ENCODE results near the gene MYBBP1A.
"Not testable (repeated sequence)": the region's sequence is repeated elsewhere in the genome, so short reads cannot be mapped to it uniquely, and the experiment has no call there.

MYBBP1A gene

GRCh38 chr17:4590042-4590441, 34.9 kb upstream of the MYBBP1A start:
- not testable (repeated sequence) for DNase-seq

GRCh38 chr17:4588898-4589625, 33.9 kb upstream of the MYBBP1A start:
- no peak for DNase-seq

GRCh38 chr17:4588391-4588790, 33.2 kb upstream of the MYBBP1A start:
- DNase-seq = no peak

GRCh38 chr17:4587803-4588202, 32.6 kb upstream of the MYBBP1A start:
- DNase-seq = no peak

- no peak for DNase-seq
Measured at GRCh38 chr17:4587195-4587594, 32.0 kb upstream of the MYBBP1A start.

GRCh38 chr17:4586043-4586442, 30.9 kb upstream of the MYBBP1A start:
- no peak for DNase-seq

GRCh38 chr17:4585638-4585994, 30.4 kb upstream of the MYBBP1A start:
- DNase-seq = no peak

- DNase-seq = no peak
Measured at GRCh38 chr17:4584917-4585637, 29.9 kb upstream of the MYBBP1A start.

GRCh38 chr17:4584101-4584916, 29.1 kb upstream of the MYBBP1A start, which contains the start of gene SMTNL2:
Gene SMTNL2 (plus strand): TSS chr17:4584529. CDS start chr17:4584606, 77 bp downstream.
- no peak for DNase-seq

- DNase-seq = no peak
Measured at GRCh38 chr17:4583782-4584100, 28.6 kb upstream of the MYBBP1A start.

- no peak for DNase-seq
Measured at GRCh38 chr17:4583206-4583605, 28.0 kb upstream of the MYBBP1A start.

- DNase-seq = no peak
Measured at GRCh38 chr17:4582691-4583090, 27.5 kb upstream of the MYBBP1A start.

- no peak for DNase-seq
Measured at GRCh38 chr17:4582101-4582501, 26.9 kb upstream of the MYBBP1A start.

- DNase-seq = no peak
Measured at GRCh38 chr17:4580291-4580690, 25.1 kb upstream of the MYBBP1A start.

GRCh38 chr17:4579678-4580077, 24.5 kb upstream of the MYBBP1A start:
- no peak for DNase-seq

GRCh38 chr17:4578349-4578748, 23.2 kb upstream of the MYBBP1A start:
- not testable (repeated sequence) for DNase-seq

GRCh38 chr17:4577386-4577993, 22.3 kb upstream of the MYBBP1A start:
- no peak for DNase-seq

- no peak for DNase-seq
Measured at GRCh38 chr17:4576729-4577322, 21.6 kb upstream of the MYBBP1A start.

GRCh38 chr17:4576161-4576558, 21.0 kb upstream of the MYBBP1A start:
- no peak for DNase-seq

- DNase-seq = no peak
Measured at GRCh38 chr17:4574448-4575045, 19.4 kb upstream of the MYBBP1A start.

GRCh38 chr17:4573669-4574068, 18.5 kb upstream of the MYBBP1A start:
- no peak for DNase-seq

- DNase-seq = no peak
Measured at GRCh38 chr17:4573115-4573514, 17.9 kb upstream of the MYBBP1A start.

- DNase-seq = no peak
Measured at GRCh38 chr17:4572131-4572530, 16.9 kb upstream of the MYBBP1A start.

Data from AML-193 (cell line).